ENCODE data around the gene EPAS1. TPM values are rescaled to one million over a fixed set of nuclear protein-coding genes. Genes with fewer than 3 reads are reported as not detected.

EPAS1 gene
- total RNA-seq, 1 donor from 2014 or later = 89.5 TPM

GRCh38 chr2:46303233-46303632 is 6.0 kb downstream of the EPAS1 start:
- no peak for ATAC-seq

- no peak for ATAC-seq
Observed at GRCh38 chr2:46303822-46304221, 6.6 kb downstream of the EPAS1 start.

- ATAC-seq = no peak
Observed at GRCh38 chr2:46304635-46305034, 7.4 kb downstream of the EPAS1 start.

- ATAC-seq = no peak
Observed at GRCh38 chr2:46305187-46305586, 8.0 kb downstream of the EPAS1 start.

- ATAC-seq = no peak
Observed at GRCh38 chr2:46305767-46306166, 8.6 kb downstream of the EPAS1 start.

GRCh38 chr2:46306330-46306751 is 9.1 kb downstream of the EPAS1 start:
- peak; percentile 67 for ATAC-seq

- no peak for ATAC-seq
Observed at GRCh38 chr2:46306988-46307655, 9.9 kb downstream of the EPAS1 start.

- no peak for ATAC-seq
Observed at GRCh38 chr2:46308081-46308480, 10.9 kb downstream of the EPAS1 start.

GRCh38 chr2:46308629-46309028 is 11.4 kb downstream of the EPAS1 start:
- no peak for ATAC-seq

GRCh38 chr2:46309052-46309953 is 12.1 kb downstream of the EPAS1 start:
- peak; percentile 76 for ATAC-seq

- no peak for ATAC-seq
Observed at GRCh38 chr2:46310446-46310845, 13.2 kb downstream of the EPAS1 start.

- no peak for ATAC-seq
Observed at GRCh38 chr2:46311651-46312223, 14.5 kb downstream of the EPAS1 start.

- no peak for ATAC-seq
Observed at GRCh38 chr2:46313063-46313462, 15.9 kb downstream of the EPAS1 start.

GRCh38 chr2:46314065-46314835 is 17.0 kb downstream of the EPAS1 start:
- ATAC-seq = no peak

- ATAC-seq = peak; percentile 91
Observed at GRCh38 chr2:46315103-46315890, 18.1 kb downstream of the EPAS1 start.

GRCh38 chr2:46317094-46317486 is 19.9 kb downstream of the EPAS1 start:
- ATAC-seq = no peak

GRCh38 chr2:46318579-46319460 is 21.6 kb downstream of the EPAS1 start:
- peak; percentile 60 for ATAC-seq

GRCh38 chr2:46319711-46320110 is 22.5 kb downstream of the EPAS1 start:
- ATAC-seq = no peak

- no peak for ATAC-seq
Observed at GRCh38 chr2:46320141-46320567, 22.9 kb downstream of the EPAS1 start.

GRCh38 chr2:46323730-46324129 is 26.5 kb downstream of the EPAS1 start:
- no peak for ATAC-seq
